Omental fat pad (tissue), 4 donors: ENCODE results near the gene OPRL1. TPM values are rescaled to one million over a fixed set of nuclear protein-coding genes. Genes with fewer than 3 reads are reported as not detected.
"Not testable (repeated sequence)": the region's sequence is repeated elsewhere in the genome, so short reads cannot be mapped to it uniquely, and the experiment has no call there.

Source experiments
- ATAC-seq: fragments of 150-250 bp; one replicate; pipeline ENCODE4 v1.9.1; 2016; ENCODE audit warnings: mild to moderate bottlenecking, moderate library complexity; ENCODE audit not compliant: low FRiP score
- DNase-seq: peaks from one replicate; pipeline ENCODE4 v3.0.0-alpha.2; 2019; ENCODE audit warnings: low spot score
- total RNA-seq, 4 donors: library from RNA; depleted of rRNA; stranded (reverse); fragments of >200 nt; gene quantifications; one replicate each; pipeline ENCODE4 v1.1.0, GENCODE V29; 2016
- TF ChIP-seq, protein P1 (sequence below), 3 donors: fragments of 450-650 bp; IDR thresholded peaks; one replicate each; pipeline ENCODE4 v1.5.1; 2016 to 2017; ENCODE audit warnings: antibody characterized with exemption in 3 of 3, mild to moderate bottlenecking in 3 of 3, moderate library complexity in 2 of 3

The OPRL1 gene
- total RNA-seq, 4 donors from 2014 or later, result 0.96 to 4.4 (median 1.4) TPM

DNA sequence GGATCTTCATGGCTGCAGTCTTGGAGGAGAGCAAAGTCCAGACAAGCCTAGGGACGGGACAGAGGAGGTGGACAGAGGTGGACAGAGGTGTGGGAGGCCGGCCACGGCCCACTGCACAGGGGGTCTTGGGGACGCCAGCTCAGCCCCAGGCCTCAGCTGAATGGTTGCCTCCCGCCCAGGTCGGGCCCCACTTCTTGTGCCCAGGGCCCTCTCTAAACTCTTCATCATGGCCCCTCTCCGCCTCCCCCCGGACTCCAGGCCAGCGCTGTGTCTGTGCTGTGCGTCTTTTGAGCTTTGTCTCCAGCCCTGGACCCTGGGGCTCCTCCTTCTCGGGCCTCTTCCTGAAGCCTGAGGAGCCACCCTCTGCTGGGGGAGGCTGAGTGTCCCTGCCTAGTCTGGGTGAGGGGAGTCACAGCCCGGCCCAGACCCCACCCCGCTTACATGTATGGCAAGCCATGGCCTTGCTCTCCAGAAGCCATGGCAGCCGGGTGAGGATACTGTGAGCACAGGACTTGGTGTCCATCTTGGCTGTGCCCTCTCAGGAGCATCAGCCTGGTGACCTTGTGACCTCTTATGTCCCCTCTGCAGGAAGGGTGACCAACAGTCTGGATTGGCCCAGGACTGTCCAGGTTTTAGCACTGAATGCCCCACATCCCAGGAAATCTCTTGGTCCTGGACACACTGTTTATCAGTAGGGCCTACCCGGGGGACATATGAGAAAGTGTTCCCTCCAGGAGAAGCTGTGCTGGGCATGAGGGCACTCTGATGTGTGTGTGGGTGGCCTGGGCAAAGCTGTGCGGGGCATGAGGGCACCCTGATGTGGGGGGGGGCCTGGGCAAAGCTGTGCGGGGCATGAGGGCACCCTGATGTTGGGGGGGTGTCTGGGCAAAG, 36.9 kb downstream of the OPRL1 start:
- DNase-seq (peak; percentile 10), ATAC-seq (no peak)
- TF ChIP-seq, protein P1, sequence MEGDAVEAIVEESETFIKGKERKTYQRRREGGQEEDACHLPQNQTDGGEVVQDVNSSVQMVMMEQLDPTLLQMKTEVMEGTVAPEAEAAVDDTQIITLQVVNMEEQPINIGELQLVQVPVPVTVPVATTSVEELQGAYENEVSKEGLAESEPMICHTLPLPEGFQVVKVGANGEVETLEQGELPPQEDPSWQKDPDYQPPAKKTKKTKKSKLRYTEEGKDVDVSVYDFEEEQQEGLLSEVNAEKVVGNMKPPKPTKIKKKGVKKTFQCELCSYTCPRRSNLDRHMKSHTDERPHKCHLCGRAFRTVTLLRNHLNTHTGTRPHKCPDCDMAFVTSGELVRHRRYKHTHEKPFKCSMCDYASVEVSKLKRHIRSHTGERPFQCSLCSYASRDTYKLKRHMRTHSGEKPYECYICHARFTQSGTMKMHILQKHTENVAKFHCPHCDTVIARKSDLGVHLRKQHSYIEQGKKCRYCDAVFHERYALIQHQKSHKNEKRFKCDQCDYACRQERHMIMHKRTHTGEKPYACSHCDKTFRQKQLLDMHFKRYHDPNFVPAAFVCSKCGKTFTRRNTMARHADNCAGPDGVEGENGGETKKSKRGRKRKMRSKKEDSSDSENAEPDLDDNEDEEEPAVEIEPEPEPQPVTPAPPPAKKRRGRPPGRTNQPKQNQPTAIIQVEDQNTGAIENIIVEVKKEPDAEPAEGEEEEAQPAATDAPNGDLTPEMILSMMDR (IDR thresholded peaks at IDR 0.05), result no peak

DNA sequence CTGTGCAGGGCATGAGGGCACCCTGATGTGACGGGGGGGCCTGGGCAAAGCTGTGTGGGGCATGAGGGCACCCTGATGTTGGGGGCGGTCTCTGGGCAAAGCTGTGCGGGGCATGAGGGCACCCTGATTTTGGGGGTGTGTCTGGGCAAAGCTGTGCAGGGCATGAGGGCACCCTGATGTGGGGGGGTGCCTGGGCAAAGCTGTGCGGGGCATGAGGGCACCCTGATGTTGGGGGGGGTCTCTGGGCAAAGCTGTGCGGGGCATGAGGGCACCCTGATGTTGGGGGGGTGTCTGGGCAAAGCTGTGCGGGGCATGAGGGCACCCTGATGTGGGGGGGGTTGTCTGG, 37.5 kb downstream of the OPRL1 start:
- not testable (repeated sequence) for ATAC-seq, DNase-seq

DNA sequence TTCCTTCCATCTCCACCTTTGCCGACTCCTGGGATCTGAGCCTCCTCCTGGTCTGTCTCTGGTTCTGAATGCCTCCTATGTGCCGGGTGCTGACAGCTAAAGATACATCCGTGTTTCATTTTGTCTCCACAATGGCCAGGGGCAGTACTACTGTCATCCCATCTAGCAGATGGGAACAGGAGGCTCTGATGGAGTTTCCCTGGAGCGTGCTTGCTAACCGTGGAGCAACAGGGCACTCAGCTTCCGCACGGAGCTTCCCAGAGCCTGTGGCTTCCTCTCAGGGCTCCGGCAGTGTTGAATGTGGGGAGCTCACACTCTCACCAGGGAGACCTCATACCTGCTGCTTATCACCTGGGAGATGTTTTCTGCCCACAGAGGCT, 39.4 kb downstream of the OPRL1 start:
- DNase-seq, result no peak
- no peak for ATAC-seq
- TF ChIP-seq, protein P1 (IDR thresholded peaks at IDR 0.05), result no peak

DNA sequence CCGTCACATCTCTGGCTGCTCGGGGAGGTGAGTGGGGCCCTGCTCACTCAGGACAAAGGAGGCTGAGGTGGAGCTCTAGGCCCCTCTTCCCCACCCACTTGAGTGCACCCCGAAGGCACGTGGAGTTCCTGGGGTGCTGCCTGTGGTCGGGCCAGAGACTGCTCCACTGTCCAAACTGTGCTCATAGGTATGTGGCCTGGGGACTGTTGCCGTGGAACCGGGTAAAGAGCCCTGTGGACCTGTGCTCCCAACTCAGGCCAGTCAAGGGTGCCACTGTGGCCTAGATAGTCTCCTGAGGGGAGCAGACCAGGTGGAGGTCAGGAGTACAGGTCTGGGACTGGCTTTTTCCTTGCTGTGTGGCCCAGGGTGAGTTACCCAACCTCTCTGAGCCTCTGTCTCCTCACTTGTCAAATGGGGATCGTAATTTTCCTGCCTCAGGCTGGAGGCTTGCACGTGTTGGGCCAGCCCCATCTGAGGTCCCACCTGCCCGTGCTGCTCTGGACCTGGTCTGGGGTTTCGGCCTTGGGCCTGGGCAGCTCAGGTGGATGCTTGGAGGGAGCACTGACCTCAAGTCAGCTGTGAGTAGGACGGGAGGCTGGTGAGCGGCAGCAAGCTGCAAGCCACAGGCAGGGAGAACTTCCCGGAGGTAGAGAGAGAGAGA, 39.9 kb downstream of the OPRL1 start:
- peak; percentile 21 for DNase-seq
- ATAC-seq, result peak; percentile 30

DNA sequence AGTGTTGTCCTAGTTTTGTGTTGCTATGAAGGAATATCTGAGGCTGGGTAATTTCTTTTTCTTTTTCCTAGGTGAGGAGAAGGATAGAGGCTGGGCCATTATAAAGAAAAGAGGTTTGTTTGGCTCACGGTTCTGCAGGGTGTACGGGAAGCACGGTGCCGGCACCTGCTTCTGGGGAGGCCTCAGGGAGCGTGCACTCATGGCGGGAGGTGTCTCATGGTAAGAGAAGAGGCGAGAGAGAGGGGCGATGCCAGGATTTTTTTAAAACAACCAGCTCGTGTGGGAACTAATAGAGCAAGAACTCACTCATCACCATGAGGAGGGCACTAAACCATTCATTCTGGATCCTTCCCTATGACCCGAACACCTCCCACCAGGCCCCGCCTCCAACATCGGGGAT, 41.7 kb downstream of the OPRL1 start:
- DNase-seq (no peak), ATAC-seq (no peak)
- TF ChIP-seq, protein P1 (IDR thresholded peaks at IDR 0.05), result no peak

More for the DNA sequence above, 39.9 kb downstream of the OPRL1 start:
- TF ChIP-seq, protein P1 (IDR thresholded peaks at IDR 0.05), result no peak

DNA sequence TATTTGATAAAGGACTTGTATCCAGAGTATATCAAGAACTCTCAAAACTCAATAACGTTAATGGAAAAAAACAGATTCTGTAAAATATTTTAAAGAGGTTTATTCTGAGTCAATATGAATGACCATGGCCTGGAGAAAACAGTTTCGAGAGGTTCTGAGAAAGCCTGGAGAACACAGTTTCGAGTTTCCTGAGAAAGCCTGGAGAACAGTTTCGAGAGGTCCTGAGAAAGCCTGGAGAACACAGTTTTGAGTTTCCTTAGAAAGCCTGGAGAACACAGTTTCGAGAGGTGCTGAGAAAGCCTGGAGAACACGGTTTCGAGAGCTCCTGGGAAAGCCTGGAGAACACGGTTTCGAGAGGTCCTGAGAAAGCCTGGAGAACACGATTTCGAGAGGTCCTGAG, 43.0 kb downstream of the OPRL1 start:
- DNase-seq, ATAC-seq: not testable (repeated sequence)

DNA sequence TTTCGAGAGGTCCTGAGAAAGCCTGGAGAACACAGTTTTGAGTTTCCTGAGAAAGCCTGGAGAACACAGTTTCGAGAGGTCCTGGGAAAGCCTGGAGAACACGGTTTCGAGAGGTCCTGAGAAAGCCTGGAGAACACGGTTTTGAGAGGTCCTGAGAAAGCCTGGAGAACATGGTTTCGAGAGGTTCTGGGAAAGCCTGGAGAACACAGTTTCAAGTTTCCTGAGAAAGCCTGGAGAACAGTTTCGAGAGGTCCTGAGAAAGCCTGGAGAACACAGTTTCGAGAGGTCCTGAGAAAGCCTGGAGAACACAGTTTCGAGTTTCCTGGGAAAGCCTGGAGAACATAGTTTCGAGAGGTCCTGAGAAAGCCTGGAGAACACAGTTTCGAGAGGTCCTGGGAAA, 43.6 kb downstream of the OPRL1 start:
- not testable (repeated sequence) for DNase-seq, ATAC-seq

DNA sequence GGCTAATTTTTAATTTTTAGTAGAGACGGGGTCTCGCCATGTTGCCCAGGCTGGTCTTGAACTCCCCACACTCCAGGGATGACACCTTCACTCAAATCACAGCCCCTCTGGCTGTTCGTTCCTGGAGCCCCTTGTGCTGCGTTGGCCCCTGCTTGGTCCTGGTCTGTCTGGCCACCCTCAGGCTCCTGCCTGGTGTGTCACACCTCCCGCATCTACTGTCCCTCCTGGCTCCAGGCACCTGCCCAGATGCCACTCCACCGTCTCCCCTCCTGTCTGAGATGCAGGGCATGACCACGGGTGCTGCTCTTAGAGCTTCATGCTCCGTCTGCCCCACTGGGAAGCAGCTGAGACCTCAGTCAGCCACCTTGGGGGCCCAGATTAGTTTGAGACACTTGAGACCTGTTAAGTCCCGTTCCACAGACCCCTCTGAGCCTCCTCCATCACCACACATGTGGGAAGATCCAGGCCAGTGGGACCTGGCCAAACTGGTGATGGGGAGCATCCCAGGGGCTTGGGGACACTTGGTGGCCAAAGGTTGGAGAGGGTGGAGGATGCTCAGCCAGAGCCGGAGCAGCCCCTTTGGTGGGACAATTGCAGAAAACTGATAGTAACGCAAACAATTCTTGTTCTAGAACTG, 49.4 kb downstream of the OPRL1 start:
- DNase-seq (peak; percentile 2), ATAC-seq (no peak)
- TF ChIP-seq, protein P1 (IDR thresholded peaks at IDR 0.05), result no peak
